Neural cell (in vitro differentiated cells): Measurements from ENCODE around the gene PPP1R36. TPM values are rescaled to one million over a fixed set of nuclear protein-coding genes. Genes with fewer than 3 reads are reported as not detected.

Source experiments
- H2AFZ ChIP-seq: fragments of 200-600, 300-800 bp; sonication (generic), shearing (Covaris generic); 2 replicates; pipeline ENCODE4 v1.6.0; 2014; ENCODE audit warnings: low read depth, mild to moderate bottlenecking, antibody characterized with exemption, low read length, moderate library complexity
- H3F3A ChIP-seq: fragments of 200-600 bp; shearing (Covaris generic); 2 replicates; pipeline ENCODE4 v1.6.1; 2016; ENCODE audit warnings: mild to moderate bottlenecking, moderate library complexity, mixed read lengths, antibody characterized with exemption, low read length; ENCODE audit not compliant: insufficient read depth, poor library complexity, severe bottlenecking
- H3K27ac ChIP-seq: fragments of 200-600, 300-800 bp; sonication (generic), shearing (Covaris generic); 2 replicates; pipeline ENCODE4 v1.5.1; 2014; ENCODE audit warnings: mild to moderate bottlenecking, low read length, moderate library complexity
- H3K27me3 ChIP-seq: fragments of 300-800, 200-600 bp; sonication (generic), shearing (Covaris generic); 2 replicates; pipeline ENCODE4 v1.6.0; 2014; ENCODE audit warnings: mild to moderate bottlenecking, low read depth, low read length, moderate library complexity; ENCODE audit not compliant: insufficient read depth
- H3K36me3 ChIP-seq: fragments of 300-800, 200-600 bp; sonication (generic), shearing (Covaris generic); 2 replicates; pipeline ENCODE4 v1.5.1; 2014; ENCODE audit warnings: mild to moderate bottlenecking, antibody characterized with exemption, low read length, moderate library complexity; ENCODE audit not compliant: insufficient read depth
- H3K4me2 ChIP-seq: fragments of 300-800, 200-600 bp; sonication (generic), shearing (Covaris generic); 2 replicates; pipeline ENCODE4 v1.6.0; 2014; ENCODE audit warnings: mild to moderate bottlenecking, low read length
- H3K4me3 ChIP-seq: fragments of 300-800, 200-600 bp; sonication (generic), shearing (Covaris generic); 2 replicates; pipeline ENCODE4 v1.5.1; 2014; ENCODE audit warnings: mild to moderate bottlenecking, low read length, moderate library complexity
- H3K79me2 ChIP-seq: fragments of 200-600 bp; shearing (Covaris generic); replicated peaks from 2 replicates; pipeline ENCODE4 v1.6.0; 2014; ENCODE audit warnings: mild to moderate bottlenecking, low read length, moderate library complexity; ENCODE audit not compliant: insufficient read depth
- H3K9ac ChIP-seq: fragments of 300-800, 200-600 bp; sonication (generic), shearing (Covaris generic); 2 replicates; pipeline ENCODE4 v1.6.1; 2016; ENCODE audit warnings: mild to moderate bottlenecking, low read length, mixed read lengths
- H3K9me2 ChIP-seq: fragments of 200-600 bp; shearing (Covaris generic); 2 replicates; pipeline ENCODE4 v1.6.1; 2016; ENCODE audit warnings: mild to moderate bottlenecking, low read length, mixed read lengths; ENCODE audit not compliant: insufficient read depth
- H3K9me3 ChIP-seq: fragments of 200-600, 300-800 bp; sonication (generic), shearing (Covaris generic); 2 replicates; pipeline ENCODE4 v1.6.1; 2016; ENCODE audit warnings: mild to moderate bottlenecking, mixed run types, low read length, moderate library complexity, mixed read lengths
- H4K20me1 ChIP-seq: fragments of 200-600 bp; shearing (Covaris generic); 2 replicates; pipeline ENCODE4 v1.6.1; 2016; ENCODE audit warnings: mild to moderate bottlenecking, mixed run types; ENCODE audit not compliant: insufficient read depth
- EP300 ChIP-seq: fragments of 450-650 bp; conservative IDR thresholded peaks from 2 replicates; pipeline ENCODE4 v1.6.1; 2014; ENCODE audit warnings: antibody characterized with exemption, mild to moderate bottlenecking, moderate library complexity; ENCODE audit not compliant: poor library complexity, severe bottlenecking
- EZH2 ChIP-seq: fragments of 200-600, 300-800 bp; shearing (Covaris generic), sonication (generic); IDR thresholded peaks from 2 replicates; pipeline ENCODE4 v1.6.1; 2014; ENCODE audit warnings: antibody characterized with exemption, low read length, borderline replicate concordance, mild to moderate bottlenecking; ENCODE audit not compliant: insufficient read depth, poor library complexity, severe bottlenecking
- MXI1 ChIP-seq: fragments of 450-650 bp; conservative IDR thresholded peaks from 2 replicates; pipeline ENCODE4 v1.6.1; 2014; ENCODE audit warnings: antibody characterized with exemption, mild to moderate bottlenecking; ENCODE audit not compliant: poor library complexity, severe bottlenecking
- POLR2AphosphoS5 ChIP-seq: IDR thresholded peaks from 2 replicates; pipeline ENCODE4 v1.6.1; 2012
- RAD21 ChIP-seq: fragments of 450-650 bp; conservative IDR thresholded peaks from 2 replicates; pipeline ENCODE4 v1.6.1; 2014; ENCODE audit warnings: antibody characterized with exemption, mild to moderate bottlenecking, moderate library complexity
- SMC3 ChIP-seq: fragments of 450-650 bp; conservative IDR thresholded peaks from 2 replicates; pipeline ENCODE4 v1.6.1; 2014; ENCODE audit warnings: antibody characterized with exemption, mild to moderate bottlenecking, moderate library complexity; ENCODE audit not compliant: poor library complexity
- TAF1 ChIP-seq: IDR thresholded peaks from 2 replicates; pipeline ENCODE4 v1.6.1; 2012; ENCODE audit warnings: low read depth
- polyA plus RNA-seq: library from polyadenylated mRNA; depleted of rRNA; stranded (reverse); fragments of >200 nt; gene quantifications from 2 replicates; pipeline ENCODE4 v1.2.3, GENCODE V29; 2014
- TF ChIP-seq, protein P1 (sequence below): IDR thresholded peaks from 2 replicates; pipeline ENCODE4 v1.6.1; 2012; ENCODE audit warnings: borderline replicate concordance
- TF ChIP-seq, protein P2 (sequence below): fragments of 450-650 bp; IDR thresholded peaks from 2 replicates; pipeline ENCODE4 v1.5.1; 2014; ENCODE audit warnings: antibody characterized with exemption, mild to moderate bottlenecking, moderate library complexity; ENCODE audit not compliant: poor library complexity, severe bottlenecking

PPP1R36 gene
- polyA plus RNA-seq, 1 donor from 2014 or later, result not detected

DNA sequence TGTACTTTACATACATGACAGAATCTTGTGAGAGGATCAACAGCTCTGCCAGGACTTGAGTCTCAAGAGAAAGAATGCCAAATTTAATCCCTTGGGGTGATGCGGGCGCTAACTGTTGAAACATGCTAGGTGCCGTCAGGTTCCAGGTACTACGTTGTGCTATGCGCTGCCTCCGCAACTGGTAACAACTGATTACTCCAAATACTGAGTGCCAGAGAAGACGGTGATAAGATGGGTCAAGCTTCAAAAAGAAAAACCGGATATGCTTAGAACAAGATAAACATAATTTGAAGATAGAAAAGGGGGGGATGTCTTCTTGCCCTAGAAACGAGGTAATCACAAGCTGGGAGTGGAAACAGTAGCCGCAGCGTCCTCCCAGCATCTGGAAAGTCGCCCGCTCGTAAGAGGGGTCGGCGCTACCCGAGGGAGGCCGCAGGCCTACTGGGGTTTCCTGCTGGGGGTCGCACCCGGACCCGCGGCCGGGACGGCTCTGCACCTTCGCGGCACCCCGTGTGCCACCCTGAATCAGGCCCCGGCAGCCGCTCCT lies 46.8 kb upstream of the PPP1R36 start:
- H3K27me3 ChIP-seq, result no peaks in the 10 kb centered on the region
- peaks cover 51% of the 10 kb centered on the region for H3K79me2 ChIP-seq
- H3K27ac ChIP-seq, result peak overlapping the region; percentile 97
- H2AFZ ChIP-seq, result peak overlapping the region; percentile 98
- H3K4me2 ChIP-seq, result peak overlapping the region; percentile 95
- H3K9me3 ChIP-seq, result no peaks in the 10 kb centered on the region
- H4K20me1 ChIP-seq, result no peaks in the 10 kb centered on the region
- no peaks in the 10 kb centered on the region for H3K36me3 ChIP-seq
- peak overlapping the region; percentile 99 for H3K9ac ChIP-seq
- no peaks in the 10 kb centered on the region for H3K9me2 ChIP-seq
- H3K4me3 ChIP-seq, result peak overlapping the region; percentile 98
- no peaks in the 10 kb centered on the region for H3F3A ChIP-seq
- TF ChIP-seq, protein P1, sequence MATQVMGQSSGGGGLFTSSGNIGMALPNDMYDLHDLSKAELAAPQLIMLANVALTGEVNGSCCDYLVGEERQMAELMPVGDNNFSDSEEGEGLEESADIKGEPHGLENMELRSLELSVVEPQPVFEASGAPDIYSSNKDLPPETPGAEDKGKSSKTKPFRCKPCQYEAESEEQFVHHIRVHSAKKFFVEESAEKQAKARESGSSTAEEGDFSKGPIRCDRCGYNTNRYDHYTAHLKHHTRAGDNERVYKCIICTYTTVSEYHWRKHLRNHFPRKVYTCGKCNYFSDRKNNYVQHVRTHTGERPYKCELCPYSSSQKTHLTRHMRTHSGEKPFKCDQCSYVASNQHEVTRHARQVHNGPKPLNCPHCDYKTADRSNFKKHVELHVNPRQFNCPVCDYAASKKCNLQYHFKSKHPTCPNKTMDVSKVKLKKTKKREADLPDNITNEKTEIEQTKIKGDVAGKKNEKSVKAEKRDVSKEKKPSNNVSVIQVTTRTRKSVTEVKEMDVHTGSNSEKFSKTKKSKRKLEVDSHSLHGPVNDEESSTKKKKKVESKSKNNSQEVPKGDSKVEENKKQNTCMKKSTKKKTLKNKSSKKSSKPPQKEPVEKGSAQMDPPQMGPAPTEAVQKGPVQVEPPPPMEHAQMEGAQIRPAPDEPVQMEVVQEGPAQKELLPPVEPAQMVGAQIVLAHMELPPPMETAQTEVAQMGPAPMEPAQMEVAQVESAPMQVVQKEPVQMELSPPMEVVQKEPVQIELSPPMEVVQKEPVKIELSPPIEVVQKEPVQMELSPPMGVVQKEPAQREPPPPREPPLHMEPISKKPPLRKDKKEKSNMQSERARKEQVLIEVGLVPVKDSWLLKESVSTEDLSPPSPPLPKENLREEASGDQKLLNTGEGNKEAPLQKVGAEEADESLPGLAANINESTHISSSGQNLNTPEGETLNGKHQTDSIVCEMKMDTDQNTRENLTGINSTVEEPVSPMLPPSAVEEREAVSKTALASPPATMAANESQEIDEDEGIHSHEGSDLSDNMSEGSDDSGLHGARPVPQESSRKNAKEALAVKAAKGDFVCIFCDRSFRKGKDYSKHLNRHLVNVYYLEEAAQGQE, result peak; percentile 45
- TF ChIP-seq RAD21, result no peak
- no peak for TF ChIP-seq POLR2AphosphoS5
- TF ChIP-seq TAF1, result no peak

DNA sequence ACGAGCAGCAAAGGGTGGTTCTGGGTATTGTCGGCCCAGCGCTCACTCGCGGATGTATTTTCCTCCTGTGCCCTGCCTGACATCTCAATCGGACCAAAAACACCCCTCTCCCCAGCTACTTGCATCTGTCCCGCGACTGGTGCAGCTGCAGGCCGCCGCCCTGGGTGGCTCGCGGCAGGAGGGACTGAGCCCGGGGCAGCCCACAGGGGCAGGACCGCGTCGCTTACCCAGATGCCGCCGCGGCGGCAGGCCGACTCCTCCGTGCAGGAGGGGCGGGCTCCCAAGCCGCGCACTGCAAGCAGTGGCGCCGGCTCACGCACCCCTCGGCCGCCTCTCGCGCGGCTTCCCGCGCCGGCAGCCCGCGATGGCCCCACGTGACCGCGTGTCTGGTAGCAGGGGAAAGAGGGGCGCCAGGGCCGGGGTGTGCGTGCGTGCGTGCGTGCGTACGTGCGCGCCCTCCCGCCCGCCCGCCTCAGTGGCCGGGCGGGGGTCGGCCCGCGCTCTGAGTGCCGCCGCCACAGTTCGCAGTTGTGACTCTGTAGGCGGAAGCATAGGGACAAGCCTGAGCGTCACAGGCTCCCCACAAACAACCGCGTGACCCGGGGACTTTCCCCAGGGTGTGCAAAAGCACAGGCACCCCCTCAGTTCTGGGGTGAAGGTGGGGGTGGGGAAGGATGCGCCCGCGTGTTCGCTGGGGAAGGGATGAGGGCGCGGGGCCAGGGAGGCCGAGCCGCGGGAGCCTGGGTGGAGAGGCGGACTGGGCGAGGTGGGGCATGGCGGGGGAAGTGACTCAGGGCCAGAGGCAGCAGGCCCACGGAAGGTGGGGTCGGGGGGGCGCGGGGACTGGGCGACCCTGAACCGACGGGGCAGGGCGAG lies 46.1 kb upstream of the PPP1R36 start, which contains the start of gene ZBTB25:
TSS of gene ZBTB25 (minus strand) at position 405 of the 876 bp plus-strand sequence. CDS start 13,305 bp downstream, outside the sequence.
- Histone ChIP-seq H3K9me3 (no peaks in the 10 kb centered on the region), H3K27ac (peak within 1 kb of the TSS; percentile 97), H2AFZ (peak within 1 kb of the TSS; percentile 98), H3K27me3 (no peaks in the 10 kb centered on the region), H3K4me2 (peak within 1 kb of the TSS; percentile 95), H4K20me1 (no peaks in the 10 kb centered on the region), H3K4me3 (peak within 1 kb of the TSS; percentile 98), H3F3A (no peaks in the 10 kb centered on the region), H3K9ac (peak within 1 kb of the TSS; percentile 99), H3K36me3 (no peaks in the 10 kb centered on the region), H3K9me2 (no peaks in the 10 kb centered on the region), H3K79me2 (peaks cover 58% of the 10 kb centered on the region)
- TF ChIP-seq, protein P1, result peak; percentile 87
- TF ChIP-seq, protein P2, sequence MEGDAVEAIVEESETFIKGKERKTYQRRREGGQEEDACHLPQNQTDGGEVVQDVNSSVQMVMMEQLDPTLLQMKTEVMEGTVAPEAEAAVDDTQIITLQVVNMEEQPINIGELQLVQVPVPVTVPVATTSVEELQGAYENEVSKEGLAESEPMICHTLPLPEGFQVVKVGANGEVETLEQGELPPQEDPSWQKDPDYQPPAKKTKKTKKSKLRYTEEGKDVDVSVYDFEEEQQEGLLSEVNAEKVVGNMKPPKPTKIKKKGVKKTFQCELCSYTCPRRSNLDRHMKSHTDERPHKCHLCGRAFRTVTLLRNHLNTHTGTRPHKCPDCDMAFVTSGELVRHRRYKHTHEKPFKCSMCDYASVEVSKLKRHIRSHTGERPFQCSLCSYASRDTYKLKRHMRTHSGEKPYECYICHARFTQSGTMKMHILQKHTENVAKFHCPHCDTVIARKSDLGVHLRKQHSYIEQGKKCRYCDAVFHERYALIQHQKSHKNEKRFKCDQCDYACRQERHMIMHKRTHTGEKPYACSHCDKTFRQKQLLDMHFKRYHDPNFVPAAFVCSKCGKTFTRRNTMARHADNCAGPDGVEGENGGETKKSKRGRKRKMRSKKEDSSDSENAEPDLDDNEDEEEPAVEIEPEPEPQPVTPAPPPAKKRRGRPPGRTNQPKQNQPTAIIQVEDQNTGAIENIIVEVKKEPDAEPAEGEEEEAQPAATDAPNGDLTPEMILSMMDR, result peak; percentile 22
- TF ChIP-seq MXI1, result peak; percentile 60
- no peak for TF ChIP-seq EZH2
- peak; percentile 41 for TF ChIP-seq EP300
- TF ChIP-seq TAF1, result peak; percentile 94
- TF ChIP-seq SMC3, result no peak
- TF ChIP-seq RAD21, result no peak
- peak; percentile 89 for TF ChIP-seq POLR2AphosphoS5
